Measurements from ENCODE around the gene SPATA13.

Gene SPATA13

DNA sequence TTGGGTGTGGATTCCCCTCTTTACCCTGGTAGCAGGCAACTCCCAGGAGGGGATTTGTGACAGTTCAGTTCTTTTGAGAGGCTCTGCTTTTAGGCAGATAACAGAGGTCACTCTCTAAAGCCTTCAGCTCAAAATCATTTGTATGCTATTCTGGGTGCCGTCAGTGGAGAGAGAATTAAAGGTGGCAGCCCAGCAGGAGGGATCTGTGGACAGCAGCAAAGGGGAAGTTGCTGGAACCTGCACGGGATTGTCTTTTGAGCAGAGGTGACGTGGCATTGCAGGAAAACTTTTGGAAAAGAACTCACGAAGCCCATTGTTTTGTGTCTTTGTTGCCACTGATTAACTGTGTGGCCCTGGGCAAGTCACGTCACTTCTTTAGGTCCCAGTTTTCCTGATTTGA, 86.5 kb downstream of the SPATA13 start:
- Histone ChIP-seq H3K36me3 (peaks cover 0 to 8% (median 7%) of the 10 kb centered on the region in 3 donors), H3K9me3 (no peaks in the 10 kb centered on the region), H3K4me3 (no peak overlapping the region), H3K4me1 (no peaks in the 10 kb centered on the region), H3K27me3 (no peaks in the 10 kb centered on the region), H3K27ac (no peak overlapping the region)
- intact Hi-C loops (cut with DNase I; ENCODE audit: low total_unique reads): no loop called here
- TF ChIP-seq, protein P1, sequence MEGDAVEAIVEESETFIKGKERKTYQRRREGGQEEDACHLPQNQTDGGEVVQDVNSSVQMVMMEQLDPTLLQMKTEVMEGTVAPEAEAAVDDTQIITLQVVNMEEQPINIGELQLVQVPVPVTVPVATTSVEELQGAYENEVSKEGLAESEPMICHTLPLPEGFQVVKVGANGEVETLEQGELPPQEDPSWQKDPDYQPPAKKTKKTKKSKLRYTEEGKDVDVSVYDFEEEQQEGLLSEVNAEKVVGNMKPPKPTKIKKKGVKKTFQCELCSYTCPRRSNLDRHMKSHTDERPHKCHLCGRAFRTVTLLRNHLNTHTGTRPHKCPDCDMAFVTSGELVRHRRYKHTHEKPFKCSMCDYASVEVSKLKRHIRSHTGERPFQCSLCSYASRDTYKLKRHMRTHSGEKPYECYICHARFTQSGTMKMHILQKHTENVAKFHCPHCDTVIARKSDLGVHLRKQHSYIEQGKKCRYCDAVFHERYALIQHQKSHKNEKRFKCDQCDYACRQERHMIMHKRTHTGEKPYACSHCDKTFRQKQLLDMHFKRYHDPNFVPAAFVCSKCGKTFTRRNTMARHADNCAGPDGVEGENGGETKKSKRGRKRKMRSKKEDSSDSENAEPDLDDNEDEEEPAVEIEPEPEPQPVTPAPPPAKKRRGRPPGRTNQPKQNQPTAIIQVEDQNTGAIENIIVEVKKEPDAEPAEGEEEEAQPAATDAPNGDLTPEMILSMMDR (IDR thresholded peaks at IDR 0.05): no peak
- DNase-seq: no peak

DNA sequence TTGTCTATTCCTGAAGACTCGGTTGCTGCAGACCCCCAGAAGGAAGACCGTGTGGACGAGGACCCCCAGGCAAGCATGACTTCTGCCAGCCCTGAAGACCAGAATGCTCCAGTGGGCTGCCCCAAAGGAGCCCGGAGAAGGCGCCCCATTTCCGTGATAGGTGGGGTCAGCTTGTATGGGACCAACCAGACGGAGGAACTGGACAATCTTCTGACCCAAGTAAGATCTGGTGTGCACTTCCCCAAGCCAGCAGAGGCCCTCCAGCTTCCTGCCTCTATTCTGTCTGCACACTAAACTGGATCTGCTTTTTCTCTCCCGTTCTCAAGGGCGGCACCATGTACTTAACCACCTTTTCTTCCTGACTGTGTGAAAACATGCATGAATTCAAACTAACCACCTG, 89.1 kb downstream of the SPATA13 start:
- no peak for DNase-seq
- H3K36me3 ChIP-seq: peaks cover 0 to 16% (median 7%) of the 10 kb centered on the region in 3 donors
- H3K27me3 ChIP-seq: no peaks in the 10 kb centered on the region
- H3K9me3 ChIP-seq: no peaks in the 10 kb centered on the region
- no peak overlapping the region for H3K27ac ChIP-seq
- TF ChIP-seq, protein P1 (IDR thresholded peaks at IDR 0.05): no peak
- H3K4me1 ChIP-seq: no peaks in the 10 kb centered on the region
- H3K4me3 ChIP-seq: no peak overlapping the region
- intact Hi-C loops (cut with DNase I; ENCODE audit: low total_unique reads): no loop called here

DNA sequence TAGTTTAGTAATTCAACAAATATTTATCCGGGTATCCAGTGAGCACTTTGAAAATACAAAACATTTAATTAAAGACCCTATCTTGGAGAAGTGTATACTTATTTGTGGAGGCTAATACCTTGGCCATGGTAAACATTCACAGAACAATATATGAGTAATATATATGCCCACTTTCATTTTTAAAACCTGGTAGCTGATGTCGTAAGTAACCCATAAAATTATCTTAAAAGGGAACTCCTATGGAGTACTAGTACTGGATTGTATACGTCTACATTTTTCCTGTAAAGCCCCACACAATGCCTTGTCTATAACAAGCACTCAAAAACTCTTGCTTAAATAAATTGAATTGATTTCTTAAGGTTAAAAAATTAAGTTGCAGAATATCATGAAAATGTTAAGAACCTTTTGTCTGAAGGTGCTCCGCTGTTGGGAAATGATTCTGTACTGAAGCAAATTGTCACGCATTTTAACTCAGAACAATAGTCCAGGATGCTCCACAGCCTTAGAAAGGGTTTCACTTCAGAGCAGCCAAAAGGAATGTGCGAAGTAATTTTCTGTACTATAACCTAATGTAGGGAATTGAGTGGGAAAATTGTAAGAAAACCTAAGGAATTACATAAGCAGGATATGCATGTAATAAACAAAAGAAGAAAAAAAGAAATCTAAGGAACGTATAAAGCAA, 90.0 kb downstream of the SPATA13 start:
- no peak overlapping the region for H3K4me3 ChIP-seq
- intact Hi-C loops (cut with DNase I; ENCODE audit: low total_unique reads): no loop called here
- H3K9me3 ChIP-seq: no peaks in the 10 kb centered on the region
- no peaks in the 10 kb centered on the region for H3K27me3 ChIP-seq
- no peaks in the 10 kb centered on the region for H3K4me1 ChIP-seq
- TF ChIP-seq, protein P1 (IDR thresholded peaks at IDR 0.05): no peak
- H3K36me3 ChIP-seq: peaks cover 0 to 16% (median 7%) of the 10 kb centered on the region in 3 donors
- H3K27ac ChIP-seq: no peak overlapping the region
- no peak for DNase-seq

DNA sequence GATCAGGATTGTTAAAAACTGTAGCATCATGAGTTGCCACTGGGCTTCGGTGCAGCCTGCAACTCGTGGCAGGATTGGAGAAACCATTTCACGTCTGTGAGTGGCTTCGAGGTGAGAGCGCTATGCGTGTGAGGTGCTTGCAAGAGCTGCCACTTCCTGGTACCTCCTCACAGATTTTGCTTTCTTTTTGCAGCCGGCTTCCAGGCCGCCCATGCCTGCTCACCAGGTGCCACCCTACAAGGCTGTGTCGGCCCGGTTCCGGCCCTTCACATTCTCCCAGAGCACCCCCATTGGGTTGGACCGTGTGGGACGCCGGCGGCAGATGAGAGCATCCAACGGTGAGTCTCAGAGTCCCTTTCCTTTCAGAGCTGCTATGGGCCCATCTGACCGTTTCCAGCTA, 91.0 kb downstream of the SPATA13 start:
- H3K27me3 ChIP-seq: no peaks in the 10 kb centered on the region
- intact Hi-C loops (cut with DNase I; ENCODE audit: low total_unique reads): no loop called here
- H3K27ac ChIP-seq: no peak overlapping the region
- no peak for DNase-seq
- H3K4me3 ChIP-seq: no peak overlapping the region
- H3K36me3 ChIP-seq: peaks cover 0 to 16% (median 7%) of the 10 kb centered on the region in 3 donors
- TF ChIP-seq, protein P1 (IDR thresholded peaks at IDR 0.05): no peak
- H3K9me3 ChIP-seq: no peaks in the 10 kb centered on the region
- H3K4me1 ChIP-seq: no peaks in the 10 kb centered on the region

DNA sequence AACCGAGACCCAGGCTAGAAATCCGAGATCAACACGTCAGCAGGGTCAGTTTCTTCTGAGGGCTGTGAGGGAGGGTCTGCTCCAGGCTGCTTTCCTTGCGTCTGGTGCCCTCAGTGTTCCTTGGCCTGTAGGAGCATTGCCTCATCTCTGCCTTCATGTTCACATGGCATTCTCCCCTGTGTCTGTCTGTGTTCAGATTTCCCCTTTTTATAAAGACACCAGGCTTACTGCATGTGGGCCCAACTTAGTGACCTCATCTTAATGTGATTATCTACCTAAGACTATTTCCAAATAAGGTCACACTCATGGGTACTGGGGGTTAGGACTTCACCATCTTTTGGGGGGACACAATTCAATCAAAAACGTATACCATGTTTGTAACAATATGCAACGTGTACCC, 91.6 kb downstream of the SPATA13 start:
- no peak overlapping the region for H3K27ac ChIP-seq
- TF ChIP-seq, protein P1 (IDR thresholded peaks at IDR 0.05): no peak
- no peak for DNase-seq
- H3K4me1 ChIP-seq: no peaks in the 10 kb centered on the region
- intact Hi-C loops (cut with DNase I; ENCODE audit: low total_unique reads): no loop called here
- H3K4me3 ChIP-seq: no peak overlapping the region
- H3K36me3 ChIP-seq: peaks cover 0 to 16% (median 7%) of the 10 kb centered on the region in 3 donors
- H3K27me3 ChIP-seq: no peaks in the 10 kb centered on the region
- no peaks in the 10 kb centered on the region for H3K9me3 ChIP-seq
